ENCODE data around the gene CCDC47. TPM values are rescaled to one million over a fixed set of nuclear protein-coding genes. Genes with fewer than 3 reads are reported as not detected.
A peak's percentile ranks its signal among the peaks of the same experiment; 100 is the strongest.

Gene CCDC47
- total RNA-seq, 1 donor from 2014 or later, result 56.4 TPM

- Mint-ChIP-seq H3K36me3 (ENCODE audit: unreplicated experiment) (no peaks in the 10 kb centered on the region), H3K4me3 (ENCODE audit: unreplicated experiment) (peak overlapping the region; percentile 95), H3K27ac (ENCODE audit: unreplicated experiment) (peak overlapping the region; percentile 40), H3K27me3 (ENCODE audit: unreplicated experiment) (peaks cover 16% of the 10 kb centered on the region), H3K9me3 (ENCODE audit: unreplicated experiment) (peaks cover 18% of the 10 kb centered on the region), H3K4me1 (ENCODE audit: low read depth, unreplicated experiment) (peaks cover 27% of the 10 kb centered on the region)
- TF ChIP-seq CTCF (IDR thresholded peaks at IDR 0.05; ENCODE audit: partially characterized antibody, unreplicated experiment), result no peak
- DNase-seq, result no peak
These were observed 70.4 kb downstream of the CCDC47 start for GRCh38 chr17:63703029-63703428.

GRCh38 chr17:63702721-63703015, 70.7 kb downstream of the CCDC47 start:
- Mint-ChIP-seq H3K9me3 (ENCODE audit: unreplicated experiment) (peaks cover 18% of the 10 kb centered on the region), H3K27me3 (ENCODE audit: unreplicated experiment) (peaks cover 16% of the 10 kb centered on the region), H3K4me1 (ENCODE audit: low read depth, unreplicated experiment) (peaks cover 27% of the 10 kb centered on the region), H3K4me3 (ENCODE audit: unreplicated experiment) (peak overlapping the region; percentile 95), H3K27ac (ENCODE audit: unreplicated experiment) (peak overlapping the region; percentile 40), H3K36me3 (ENCODE audit: unreplicated experiment) (no peaks in the 10 kb centered on the region)
- no peak for TF ChIP-seq CTCF (IDR thresholded peaks at IDR 0.05; ENCODE audit: partially characterized antibody, unreplicated experiment)
- no peak for DNase-seq

- H3K27me3 Mint-ChIP-seq (ENCODE audit: unreplicated experiment), result peaks cover 20% of the 10 kb centered on the region
- no peak for TF ChIP-seq CTCF (IDR thresholded peaks at IDR 0.05; ENCODE audit: partially characterized antibody, unreplicated experiment)
- DNase-seq, result no peak
- no peaks in the 10 kb centered on the region for H3K36me3 Mint-ChIP-seq (ENCODE audit: unreplicated experiment)
- H3K4me1 Mint-ChIP-seq (ENCODE audit: low read depth, unreplicated experiment), result peaks cover 27% of the 10 kb centered on the region
- peak overlapping the region; percentile 97 for H3K27ac Mint-ChIP-seq (ENCODE audit: unreplicated experiment)
- H3K4me3 Mint-ChIP-seq (ENCODE audit: unreplicated experiment), result peak overlapping the region; percentile 95
- H3K9me3 Mint-ChIP-seq (ENCODE audit: unreplicated experiment), result peaks cover 18% of the 10 kb centered on the region
These were observed 71.3 kb downstream of the CCDC47 start for GRCh38 chr17:63701868-63702720.

GRCh38 chr17:63701456-63701820, 72.0 kb downstream of the CCDC47 start:
- H3K36me3 Mint-ChIP-seq (ENCODE audit: unreplicated experiment), result no peaks in the 10 kb centered on the region
- H3K27ac Mint-ChIP-seq (ENCODE audit: unreplicated experiment), result peak overlapping the region; percentile 97
- peak overlapping the region; percentile 95 for H3K4me3 Mint-ChIP-seq (ENCODE audit: unreplicated experiment)
- TF ChIP-seq CTCF (IDR thresholded peaks at IDR 0.05; ENCODE audit: partially characterized antibody, unreplicated experiment), result no peak
- DNase-seq, result no peak
- peaks cover 22% of the 10 kb centered on the region for H3K27me3 Mint-ChIP-seq (ENCODE audit: unreplicated experiment)
- peaks cover 33% of the 10 kb centered on the region for H3K4me1 Mint-ChIP-seq (ENCODE audit: low read depth, unreplicated experiment)
- peaks cover 18% of the 10 kb centered on the region for H3K9me3 Mint-ChIP-seq (ENCODE audit: unreplicated experiment)
